Astrocyte (in vitro differentiated cells and primary cell): ENCODE measurements around the gene TMEM116.

Experiments
- EZH2 ChIP-seq: IDR thresholded peaks from 2 replicates; pipeline ENCODE4 v1.6.1; 2012; ENCODE audit warnings: mild to moderate bottlenecking, low read length, inconsistent platforms; ENCODE audit not compliant: insufficient read depth
- TF ChIP-seq, protein P1 (sequence below): IDR thresholded peaks from 2 replicates; pipeline ENCODE4 v1.5.1; 2011; ENCODE audit warnings: low read depth, mild to moderate bottlenecking, inconsistent platforms, low read length, moderate library complexity; ENCODE audit not compliant: insufficient read depth

DNA sequence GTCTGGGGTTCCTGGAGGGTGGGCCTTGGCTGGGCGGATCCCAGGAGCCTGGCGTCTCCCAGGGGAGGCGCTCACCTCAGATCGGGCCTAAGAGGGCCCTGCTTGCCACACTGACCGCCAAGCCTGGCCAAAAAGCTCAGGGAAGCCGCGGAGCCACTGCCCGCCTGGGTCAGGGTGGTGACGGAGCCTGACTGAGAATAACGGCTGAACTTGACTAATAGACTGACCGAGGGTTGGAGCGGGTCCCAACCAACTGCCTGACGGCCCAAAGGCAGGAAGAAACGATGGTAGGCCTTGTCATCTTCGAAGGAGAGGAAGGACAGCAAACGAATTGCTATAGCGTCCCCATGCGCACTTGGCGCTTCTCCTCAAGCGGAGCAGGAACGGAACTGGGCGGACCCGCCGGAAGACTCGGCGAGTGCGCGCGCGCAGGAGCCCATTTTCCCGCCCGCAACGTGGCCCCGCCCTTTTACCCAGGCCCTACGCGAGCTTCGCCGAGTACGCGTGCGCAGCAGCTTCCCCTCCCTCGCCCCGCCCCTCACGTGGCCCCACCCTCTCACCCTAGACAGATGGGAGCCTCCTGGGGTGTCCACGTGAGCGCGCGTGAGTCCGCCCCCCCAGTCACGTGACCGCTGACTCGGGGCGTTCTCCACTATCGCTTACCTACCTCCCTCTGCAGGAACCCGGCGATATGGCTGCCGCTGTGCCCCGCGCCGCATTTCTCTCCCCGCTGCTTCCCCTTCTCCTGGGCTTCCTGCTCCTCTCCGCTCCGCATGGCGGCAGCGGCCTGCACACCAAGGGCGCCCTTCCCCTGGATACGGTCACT, at the start of gene TMEM116, which contains the start of gene ERP29:
- TF ChIP-seq, protein P1, sequence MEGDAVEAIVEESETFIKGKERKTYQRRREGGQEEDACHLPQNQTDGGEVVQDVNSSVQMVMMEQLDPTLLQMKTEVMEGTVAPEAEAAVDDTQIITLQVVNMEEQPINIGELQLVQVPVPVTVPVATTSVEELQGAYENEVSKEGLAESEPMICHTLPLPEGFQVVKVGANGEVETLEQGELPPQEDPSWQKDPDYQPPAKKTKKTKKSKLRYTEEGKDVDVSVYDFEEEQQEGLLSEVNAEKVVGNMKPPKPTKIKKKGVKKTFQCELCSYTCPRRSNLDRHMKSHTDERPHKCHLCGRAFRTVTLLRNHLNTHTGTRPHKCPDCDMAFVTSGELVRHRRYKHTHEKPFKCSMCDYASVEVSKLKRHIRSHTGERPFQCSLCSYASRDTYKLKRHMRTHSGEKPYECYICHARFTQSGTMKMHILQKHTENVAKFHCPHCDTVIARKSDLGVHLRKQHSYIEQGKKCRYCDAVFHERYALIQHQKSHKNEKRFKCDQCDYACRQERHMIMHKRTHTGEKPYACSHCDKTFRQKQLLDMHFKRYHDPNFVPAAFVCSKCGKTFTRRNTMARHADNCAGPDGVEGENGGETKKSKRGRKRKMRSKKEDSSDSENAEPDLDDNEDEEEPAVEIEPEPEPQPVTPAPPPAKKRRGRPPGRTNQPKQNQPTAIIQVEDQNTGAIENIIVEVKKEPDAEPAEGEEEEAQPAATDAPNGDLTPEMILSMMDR, result peak; percentile 1
- TF ChIP-seq EZH2, result no peak
